H9 (cell line): Measurements from ENCODE around the gene LINC00632. TPM values are rescaled to one million over a fixed set of nuclear protein-coding genes. Genes with fewer than 3 reads are reported as not detected.

Experiments used
- DNase-seq: peaks from one replicate; pipeline ENCODE4 v3.0.0-alpha.2; 2017
- H2AFZ ChIP-seq: one replicate; pipeline ENCODE4 v1.6.1; 2013; ENCODE audit warnings: mild to moderate bottlenecking, low read length, control low read depth, moderate library complexity
- H2AK5ac ChIP-seq: 2 replicates; pipeline ENCODE4 v1.6.1; 2013; ENCODE audit warnings: low read length, control low read depth, mixed read lengths; ENCODE audit not compliant: insufficient read length
- H2BK120ac ChIP-seq: one replicate; pipeline ENCODE4 v1.6.1; 2013; ENCODE audit warnings: low read depth, mild to moderate bottlenecking, low read length, control low read depth, inconsistent platforms; ENCODE audit not compliant: poor library complexity, severe bottlenecking
- H2BK12ac ChIP-seq: 2 replicates; pipeline ENCODE4 v1.6.1; 2013; ENCODE audit warnings: low read length, control low read depth, mixed read lengths, low read depth; ENCODE audit not compliant: insufficient read length
- H2BK15ac ChIP-seq: 2 replicates; pipeline ENCODE4 v1.6.1; 2013; ENCODE audit warnings: low read depth, low read length, control low read depth
- H2BK20ac ChIP-seq: one replicate; pipeline ENCODE4 v1.6.1; 2013; ENCODE audit warnings: low read depth, mild to moderate bottlenecking, low read length, control low read depth, inconsistent platforms; ENCODE audit not compliant: poor library complexity, severe bottlenecking
- H2BK5ac ChIP-seq: 2 replicates; pipeline ENCODE4 v1.6.1; 2013; ENCODE audit warnings: low read length, control low read depth, mixed read lengths; ENCODE audit not compliant: insufficient read length
- H3K14ac ChIP-seq: 2 replicates; pipeline ENCODE4 v1.6.1; 2013; ENCODE audit warnings: low read length, control low read depth; ENCODE audit not compliant: insufficient read depth
- H3K18ac ChIP-seq: 2 replicates; pipeline ENCODE4 v1.6.1; 2013; ENCODE audit warnings: low read depth, mild to moderate bottlenecking, mixed read lengths, low read length, control low read depth; ENCODE audit not compliant: insufficient read length
- H3K23ac ChIP-seq: 2 replicates; pipeline ENCODE4 v1.6.1; 2013; ENCODE audit warnings: low read length, control low read depth, mixed read lengths, low read depth; ENCODE audit not compliant: insufficient read length
- H3K23me2 ChIP-seq: 2 replicates; pipeline ENCODE4 v1.6.1; 2013; ENCODE audit warnings: low read depth, mild to moderate bottlenecking, mixed read lengths, low read length, control low read depth; ENCODE audit not compliant: insufficient read length, poor library complexity, severe bottlenecking
- H3K27ac ChIP-seq: 2 replicates; pipeline ENCODE4 v1.5.1; 2013; ENCODE audit warnings: low read length, control low read depth, mixed read lengths, low read depth; ENCODE audit not compliant: insufficient read length
- H3K27me3 ChIP-seq: 2 replicates; pipeline ENCODE4 v1.6.1; 2013; ENCODE audit warnings: low read length, control low read depth, inconsistent platforms; ENCODE audit not compliant: insufficient read depth
- H3K4ac ChIP-seq: 2 replicates; pipeline ENCODE4 v1.6.1; 2013; ENCODE audit warnings: low read depth, mild to moderate bottlenecking, control low read depth, inconsistent platforms, low read length, moderate library complexity
- H3K4me1 ChIP-seq: 2 replicates; pipeline ENCODE4 v1.6.1; 2013; ENCODE audit warnings: low read length, control low read depth, inconsistent platforms; ENCODE audit not compliant: insufficient read depth
- H3K4me2 ChIP-seq: 2 replicates; pipeline ENCODE4 v1.6.1; 2013; ENCODE audit warnings: low read length, control low read depth, mixed read lengths; ENCODE audit not compliant: insufficient read length, insufficient read depth
- H3K56ac ChIP-seq: 2 replicates; pipeline ENCODE4 v1.6.1; 2013; ENCODE audit warnings: low read depth, mild to moderate bottlenecking, mixed read lengths, low read length, control low read depth; ENCODE audit not compliant: insufficient read length
- H3K79me1 ChIP-seq: 2 replicates; pipeline ENCODE4 v1.6.1; 2013; ENCODE audit warnings: low read depth, mild to moderate bottlenecking, moderate library complexity, low read length, control low read depth, inconsistent platforms; ENCODE audit not compliant: insufficient read depth, poor library complexity, severe bottlenecking
- H3K79me2 ChIP-seq: 2 replicates; pipeline ENCODE4 v1.6.1; 2013; ENCODE audit warnings: low read length, control low read depth, inconsistent platforms; ENCODE audit not compliant: insufficient read depth
- H3K9ac ChIP-seq: 2 replicates; pipeline ENCODE4 v1.6.1; 2013; ENCODE audit warnings: low read length, control low read depth, mixed read lengths; ENCODE audit not compliant: insufficient read length; ENCODE audit errors: extremely low read depth
- H3K9me3 ChIP-seq: one replicate; pipeline ENCODE4 v1.6.1; 2013; ENCODE audit warnings: low read depth, low read length, inconsistent platforms; ENCODE audit not compliant: control insufficient read depth
- H3T11ph ChIP-seq: one replicate; pipeline ENCODE4 v1.6.1; 2013; ENCODE audit warnings: mild to moderate bottlenecking, low read length, control low read depth, inconsistent platforms
- H4K20me1 ChIP-seq: one replicate; pipeline ENCODE4 v1.6.1; 2013; ENCODE audit not compliant: control insufficient read depth, insufficient read length, insufficient read depth
- H4K5ac ChIP-seq: 2 replicates; pipeline ENCODE4 v1.6.1; 2013; ENCODE audit warnings: low read depth, mild to moderate bottlenecking, mixed read lengths, low read length, control low read depth; ENCODE audit not compliant: insufficient read length
- H4K8ac ChIP-seq: replicated peaks from 2 replicates; pipeline ENCODE4 v1.6.1; 2013; ENCODE audit warnings: low read length, control low read depth, mixed read lengths, low read depth; ENCODE audit not compliant: insufficient read length
- H4K91ac ChIP-seq: 2 replicates; pipeline ENCODE4 v1.6.1; 2013; ENCODE audit warnings: low read depth, mild to moderate bottlenecking, moderate library complexity, mixed read lengths, low read length, control low read depth; ENCODE audit not compliant: insufficient read length
- H3K27ac Mint-ChIP-seq, 3 experiments: 2 replicates in 2 of 3; 3 replicates in 1 of 3; pipeline ENCODE4 v1.8.0; 2020 to 2021; ENCODE audit warnings: mixed read lengths in 3 of 3, mild to moderate bottlenecking in 1 of 3, moderate library complexity in 1 of 3
- H3K27me3 Mint-ChIP-seq: 2 replicates; pipeline ENCODE4 v1.8.0; 2021; ENCODE audit warnings: low read depth, mild to moderate bottlenecking, moderate library complexity, mixed read lengths
- H3K36me3 Mint-ChIP-seq, 3 experiments: 2 replicates in 2 of 3; 3 replicates in 1 of 3; pipeline ENCODE4 v1.8.0; 2020 to 2021; ENCODE audit warnings: low read depth in 3 of 3, mixed read lengths in 3 of 3; ENCODE audit not compliant: insufficient read depth in 1 of 3
- H3K4me1 Mint-ChIP-seq, 2 experiments: 2 replicates each; pipeline ENCODE4 v1.8.0; 2020; ENCODE audit warnings: mixed read lengths in 2 of 2
- H3K4me3 Mint-ChIP-seq, 2 experiments: 2 replicates in 1 of 2; 3 replicates in 1 of 2; pipeline ENCODE4 v1.8.0; 2020 to 2021; ENCODE audit warnings: mild to moderate bottlenecking in 2 of 2, mixed read lengths in 2 of 2, moderate library complexity in 1 of 2
- H3K9me3 Mint-ChIP-seq, 2 experiments: 2 replicates in 1 of 2; 3 replicates in 1 of 2; pipeline ENCODE4 v1.8.0; 2020; ENCODE audit warnings: mild to moderate bottlenecking in 2 of 2, mixed read lengths in 2 of 2, moderate library complexity in 1 of 2
- WGBS: extraction: QIAGEN DNeasy Blood & Tissue Kit; methylation state at CpG from one replicate; pipeline ENCODE4 v1.1.7; 2013; ENCODE audit warnings: missing lambda C conversion rate, low lambda C conversion rate, mixed read lengths; ENCODE audit not compliant: insufficient read length; ENCODE audit errors: extremely low coverage; 5-methylcytosine and 5-hydroxymethylcytosine counted together
- total RNA-seq: library from RNA; stranded (reverse); gene quantifications from 2 replicates; pipeline ENCODE4 v1.2.1, GENCODE V29; 2021
- TF ChIP-seq, protein P1 (sequence below): fragments of 200-600 bp; sonication (generic); conservative IDR thresholded peaks from 3 replicates; pipeline ENCODE4 v1.8.0; 2021; ENCODE audit warnings: antibody characterized with exemption, mild to moderate bottlenecking

The LINC00632 gene
- total RNA-seq, 1 experiment from 2014 or later, result 46.3 TPM

DNA sequence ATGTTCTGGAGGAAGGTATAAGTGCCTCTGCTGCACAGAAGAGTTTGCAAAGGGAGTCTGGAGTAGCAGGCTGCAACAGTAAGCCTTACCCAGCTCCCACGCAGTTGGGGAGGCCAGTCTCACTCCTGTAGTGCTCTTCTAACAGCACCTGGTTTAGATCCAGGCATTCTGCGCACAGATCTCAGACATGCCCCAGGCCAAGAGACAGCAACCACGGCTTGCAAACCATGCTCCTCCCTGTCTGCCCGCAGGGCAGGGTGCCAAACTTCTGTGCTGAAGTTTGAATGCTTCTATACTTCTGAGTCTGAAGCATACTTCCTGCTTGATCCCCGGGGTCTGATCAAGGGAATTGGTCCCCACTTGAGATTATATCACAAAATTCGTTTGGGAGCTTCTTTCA is 106.3 kb downstream of the LINC00632 start:
- H3K4me3 Mint-ChIP-seq, result no peak overlapping the region
- Histone ChIP-seq H3T11ph (no peak overlapping the region), H2BK15ac (no peak overlapping the region), H4K91ac (no peak overlapping the region), H3K9ac (no peak overlapping the region), H3K14ac (no peak overlapping the region), H3K27me3 (no peaks in the 10 kb centered on the region), H3K79me2 (no peaks in the 10 kb centered on the region), H4K5ac (no peak overlapping the region), H2BK20ac (no peak overlapping the region), H3K23me2 (no peaks in the 10 kb centered on the region), H2AFZ (no peak overlapping the region), H3K4me2 (no peak overlapping the region), H3K18ac (no peak overlapping the region), H3K56ac (no peak overlapping the region), H2AK5ac (no peak overlapping the region), H4K20me1 (no peaks in the 10 kb centered on the region), H2BK5ac (no peak overlapping the region), H3K4ac (no peak overlapping the region), H3K23ac (no peak overlapping the region), H3K79me1 (no peaks in the 10 kb centered on the region), H2BK12ac (no peak overlapping the region), H3K27ac (no peak overlapping the region), H3K9me3 (peaks cover 25% of the 10 kb centered on the region), H3K4me1 (no peaks in the 10 kb centered on the region; the same call in 1 of the 2 replicates), H2BK120ac (no peak overlapping the region), H4K8ac (no peak overlapping the region)
- H3K36me3 Mint-ChIP-seq, result peaks cover 30 to 50% (median 43%) of the 10 kb centered on the region in 3 experiments
- TF ChIP-seq, protein P1, sequence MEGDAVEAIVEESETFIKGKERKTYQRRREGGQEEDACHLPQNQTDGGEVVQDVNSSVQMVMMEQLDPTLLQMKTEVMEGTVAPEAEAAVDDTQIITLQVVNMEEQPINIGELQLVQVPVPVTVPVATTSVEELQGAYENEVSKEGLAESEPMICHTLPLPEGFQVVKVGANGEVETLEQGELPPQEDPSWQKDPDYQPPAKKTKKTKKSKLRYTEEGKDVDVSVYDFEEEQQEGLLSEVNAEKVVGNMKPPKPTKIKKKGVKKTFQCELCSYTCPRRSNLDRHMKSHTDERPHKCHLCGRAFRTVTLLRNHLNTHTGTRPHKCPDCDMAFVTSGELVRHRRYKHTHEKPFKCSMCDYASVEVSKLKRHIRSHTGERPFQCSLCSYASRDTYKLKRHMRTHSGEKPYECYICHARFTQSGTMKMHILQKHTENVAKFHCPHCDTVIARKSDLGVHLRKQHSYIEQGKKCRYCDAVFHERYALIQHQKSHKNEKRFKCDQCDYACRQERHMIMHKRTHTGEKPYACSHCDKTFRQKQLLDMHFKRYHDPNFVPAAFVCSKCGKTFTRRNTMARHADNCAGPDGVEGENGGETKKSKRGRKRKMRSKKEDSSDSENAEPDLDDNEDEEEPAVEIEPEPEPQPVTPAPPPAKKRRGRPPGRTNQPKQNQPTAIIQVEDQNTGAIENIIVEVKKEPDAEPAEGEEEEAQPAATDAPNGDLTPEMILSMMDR, result no peak
- DNase-seq, result no peak
- no CpG with 5 or more reads among the region's 6 CpGs for WGBS
- H3K4me1 Mint-ChIP-seq, result peaks cover 10% of the 10 kb centered on the region in 2 experiments
- H3K27me3 Mint-ChIP-seq, result no peaks in the 10 kb centered on the region
- H3K27ac Mint-ChIP-seq, result no peak overlapping the region
- peaks cover 77 to 78% of the 10 kb centered on the region in 2 experiments for H3K9me3 Mint-ChIP-seq
